HG02973 (cell line): Measurements from ENCODE around the gene SLC66A2.

Experiments
- ATAC-seq: cut with Tn5 transposase; IDR thresholded peaks from one replicate; pipeline ENCODE4 v1.9.1; 2021; ENCODE audit warnings: moderate library complexity; ENCODE audit not compliant: unreplicated experiment

Gene SLC66A2

DNA sequence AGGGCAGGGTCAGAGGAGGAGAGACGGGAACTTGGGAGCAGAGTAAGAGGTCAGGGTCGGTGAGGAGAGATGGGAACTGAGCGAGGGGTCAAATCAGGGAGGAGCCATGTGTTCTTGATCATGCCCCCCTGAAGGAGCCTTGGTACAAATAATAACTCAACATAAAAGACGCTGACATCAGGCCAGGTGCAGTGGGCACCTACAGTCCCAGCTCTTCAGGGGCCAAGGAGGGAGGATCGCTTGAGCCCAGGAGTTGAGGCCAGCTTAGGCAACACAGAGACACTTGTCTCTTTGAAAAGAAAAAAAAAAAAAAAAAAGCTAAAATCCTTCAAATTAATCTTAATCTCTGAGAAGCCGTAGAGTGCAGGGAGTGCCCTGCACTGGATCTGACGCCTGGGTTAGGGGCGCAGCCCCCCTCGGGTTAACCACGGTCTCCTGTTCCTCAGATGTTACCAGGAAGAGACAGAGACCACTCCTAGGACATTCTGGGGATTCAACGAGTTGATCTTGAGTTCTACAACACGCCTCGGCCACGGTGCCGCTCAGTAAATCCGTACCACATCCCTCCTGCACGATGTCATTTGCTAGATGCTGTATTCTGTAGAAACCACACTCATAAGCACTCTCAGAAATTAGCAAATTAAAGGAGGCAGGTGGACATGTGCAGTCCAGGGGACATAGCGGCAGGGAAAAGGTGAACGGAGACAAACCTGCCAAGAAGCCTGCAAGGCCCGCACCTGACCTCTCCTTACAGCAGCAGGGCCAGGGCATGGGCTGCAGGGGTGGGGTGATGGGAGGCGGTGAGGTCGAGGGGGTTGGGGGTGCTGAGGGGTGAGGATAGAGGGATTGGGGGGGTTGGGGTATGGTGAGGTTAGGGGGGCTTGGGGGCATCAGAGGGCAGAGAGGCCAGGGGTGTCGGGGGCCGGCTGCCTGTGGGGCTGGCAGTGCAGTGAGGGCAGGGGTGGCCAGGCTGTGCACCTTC lies 29.2 kb downstream of the SLC66A2 start:
- no peak for ATAC-seq

DNA sequence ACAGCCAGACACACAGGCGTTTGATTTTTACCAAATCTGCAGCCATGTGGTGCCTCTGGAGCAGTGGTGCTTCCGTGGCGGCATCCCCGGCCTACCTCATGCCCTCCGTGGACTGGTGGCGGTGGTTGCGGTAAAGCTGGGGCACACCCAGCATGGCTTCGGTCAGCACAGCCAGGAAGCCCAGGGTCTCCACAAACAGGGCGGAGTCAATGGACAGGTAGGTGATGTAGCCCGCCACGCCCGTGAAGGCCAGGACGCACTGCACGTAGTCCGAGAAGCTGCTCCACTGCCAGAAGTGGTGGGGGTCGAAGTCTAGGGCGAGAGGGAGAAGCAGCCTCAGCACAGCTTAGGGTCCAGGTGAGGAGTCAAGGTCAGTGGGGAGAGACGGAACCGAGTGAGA lies 32.4 kb downstream of the SLC66A2 start:
- ATAC-seq, result no peak

GRCh38 chr18:79918615-79919011 lies 32.8 kb downstream of the SLC66A2 start:
- no peak for ATAC-seq

DNA sequence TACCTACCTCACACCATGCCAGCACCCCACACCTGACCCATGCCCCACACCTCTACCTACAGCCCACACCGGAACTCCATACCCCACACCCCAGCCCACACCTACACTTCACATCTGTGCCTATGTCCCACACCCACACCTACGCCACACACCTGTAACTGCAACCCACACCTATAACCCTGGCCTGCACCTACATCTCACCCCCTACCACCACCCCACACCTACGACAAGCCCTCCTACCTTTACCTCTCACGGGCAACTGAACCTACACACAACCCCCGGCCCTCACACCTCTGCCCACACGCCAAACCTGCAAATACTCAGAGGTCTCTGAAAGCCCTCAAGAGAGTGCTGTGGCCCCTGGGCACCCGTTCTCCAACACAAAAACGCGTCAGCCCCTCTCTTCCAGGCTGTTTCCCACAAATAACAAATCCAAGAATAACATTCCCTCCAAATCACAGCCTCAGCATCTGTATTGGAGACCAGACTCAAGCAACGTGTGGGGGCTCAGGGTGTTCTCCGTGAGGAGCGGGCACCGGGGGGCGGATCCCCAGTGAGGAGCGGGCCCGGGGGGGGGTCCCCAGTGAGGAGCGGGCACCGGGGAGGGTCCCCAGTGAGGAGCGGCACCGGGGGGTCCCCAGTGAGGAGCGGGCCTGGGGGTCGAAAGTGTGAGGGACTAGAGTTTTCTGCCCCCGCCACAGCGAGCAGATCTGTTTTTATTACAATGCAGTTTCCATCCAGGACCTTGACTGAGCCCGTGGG lies 33.4 kb downstream of the SLC66A2 start:
- no peak for ATAC-seq

GRCh38 chr18:79917169-79917852 lies 34.1 kb downstream of the SLC66A2 start:
- ATAC-seq, result no peak

DNA sequence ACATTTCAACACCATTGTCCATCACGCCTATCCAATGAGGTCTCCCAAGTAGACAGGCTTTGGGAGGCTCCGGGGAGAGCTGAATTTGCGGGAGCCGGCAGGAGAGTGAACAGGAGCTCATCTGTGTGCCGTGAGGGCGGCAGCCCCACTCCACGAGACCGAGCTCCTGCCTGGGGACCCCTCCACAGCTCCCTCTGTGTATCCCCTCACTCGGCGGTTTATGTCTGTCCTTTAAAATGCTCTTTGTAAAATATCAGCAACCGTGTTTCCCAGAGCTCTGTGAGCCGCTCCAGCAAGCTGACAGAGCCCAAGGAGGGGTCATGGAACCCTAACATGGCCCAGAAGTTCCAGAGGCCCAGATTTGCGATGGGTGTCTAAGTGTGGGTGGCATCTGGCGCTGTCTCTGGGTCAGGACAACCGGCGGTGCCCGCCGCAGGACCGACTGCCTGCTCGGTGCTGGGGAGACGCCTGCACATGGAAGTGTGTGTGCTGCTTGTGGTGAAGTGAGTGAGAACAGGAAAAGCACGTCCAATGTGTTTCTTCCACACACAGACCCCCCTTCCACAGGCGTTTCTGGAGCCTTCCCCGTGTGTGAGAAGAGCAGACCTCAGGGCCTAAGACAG lies 34.8 kb downstream of the SLC66A2 start:
- ATAC-seq, result no peak

DNA sequence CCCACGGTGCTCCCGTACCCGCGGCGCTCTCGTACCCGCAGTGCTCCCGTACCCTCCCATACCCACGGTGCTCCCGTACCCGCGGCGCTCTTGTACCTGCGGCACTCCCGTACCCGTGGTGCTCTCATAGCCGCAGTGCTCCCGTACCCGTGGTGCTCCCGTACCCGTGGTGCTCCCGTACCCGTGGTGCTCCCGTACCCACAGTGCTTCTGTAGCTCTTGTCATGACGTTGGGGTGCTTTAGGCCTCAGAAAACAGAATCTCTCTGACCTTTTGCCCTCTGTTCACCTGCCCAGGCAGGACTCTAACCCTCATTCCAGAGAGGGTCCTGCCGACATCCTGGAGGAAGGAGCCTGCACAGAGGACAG lies 35.3 kb downstream of the SLC66A2 start:
- no peak for ATAC-seq

- no peak for ATAC-seq
These were observed 36.0 kb downstream of the SLC66A2 start for GRCh38 chr18:79915161-79916127.

- no peak for ATAC-seq
These were observed 36.8 kb downstream of the SLC66A2 start for GRCh38 chr18:79914614-79915160.

- no peak for ATAC-seq
These were observed 38.2 kb downstream of the SLC66A2 start for GRCh38 chr18:79912994-79913831.

GRCh38 chr18:79912409-79912991 lies 39.0 kb downstream of the SLC66A2 start:
- no peak for ATAC-seq

- ATAC-seq, result no peak
These were observed 39.8 kb downstream of the SLC66A2 start for GRCh38 chr18:79911344-79912270.

DNA sequence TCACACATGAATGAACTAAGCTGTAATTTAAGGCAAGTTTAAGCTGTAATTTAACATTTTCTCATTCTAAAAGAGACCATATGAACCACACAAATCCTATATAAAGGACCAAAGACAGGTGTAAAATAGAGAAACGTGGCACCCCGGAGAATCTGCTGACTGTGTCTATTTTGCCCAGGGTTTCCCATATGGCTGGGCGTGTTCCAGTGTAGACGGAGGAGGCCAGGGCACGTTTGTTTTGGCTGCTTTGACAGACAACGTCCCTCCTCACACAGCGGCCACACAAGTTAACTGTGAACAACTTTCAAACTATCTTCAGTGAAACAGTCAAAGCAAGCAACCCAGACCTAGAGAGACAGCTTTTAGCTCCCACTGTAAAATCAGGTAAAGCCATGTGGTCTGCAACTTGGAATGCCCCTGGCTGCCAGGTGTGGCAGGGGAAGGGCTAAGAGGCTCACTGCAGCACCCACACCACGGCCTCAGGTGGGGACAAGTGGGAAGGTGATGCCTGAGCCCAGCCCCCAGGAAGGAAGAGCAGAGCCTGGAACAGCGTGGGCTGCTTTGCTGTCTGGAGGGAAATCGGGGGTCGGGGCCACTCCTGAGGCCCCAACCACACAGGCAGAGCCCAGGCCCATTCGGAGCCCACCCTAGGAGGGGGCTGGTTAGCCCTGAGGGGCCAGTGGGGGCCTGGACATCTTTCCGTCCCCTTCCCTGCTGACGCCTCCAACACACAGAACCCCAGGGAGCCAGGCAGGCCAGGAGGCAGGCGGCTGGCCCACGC lies 40.7 kb downstream of the SLC66A2 start:
- ATAC-seq, result no peak

DNA sequence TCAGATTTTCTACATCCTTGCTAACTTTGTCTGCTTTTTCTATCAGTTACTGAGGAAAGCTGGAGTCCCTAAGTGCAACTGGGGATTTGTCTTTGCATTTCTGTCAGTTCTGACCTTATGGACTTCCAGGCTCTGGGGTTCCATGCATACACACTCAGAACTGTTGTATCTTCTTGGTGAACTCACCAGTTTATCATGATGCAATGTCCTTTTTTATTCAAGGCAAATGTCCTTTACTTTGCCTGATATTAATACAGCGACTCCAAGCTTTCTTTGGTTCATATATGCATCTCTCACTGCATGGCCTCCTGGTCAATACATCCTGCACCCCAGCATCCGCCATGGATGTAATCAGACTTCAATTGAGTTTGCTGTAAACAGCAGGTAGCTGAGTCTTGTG lies 44.7 kb downstream of the SLC66A2 start:
- ATAC-seq, result no peak

DNA sequence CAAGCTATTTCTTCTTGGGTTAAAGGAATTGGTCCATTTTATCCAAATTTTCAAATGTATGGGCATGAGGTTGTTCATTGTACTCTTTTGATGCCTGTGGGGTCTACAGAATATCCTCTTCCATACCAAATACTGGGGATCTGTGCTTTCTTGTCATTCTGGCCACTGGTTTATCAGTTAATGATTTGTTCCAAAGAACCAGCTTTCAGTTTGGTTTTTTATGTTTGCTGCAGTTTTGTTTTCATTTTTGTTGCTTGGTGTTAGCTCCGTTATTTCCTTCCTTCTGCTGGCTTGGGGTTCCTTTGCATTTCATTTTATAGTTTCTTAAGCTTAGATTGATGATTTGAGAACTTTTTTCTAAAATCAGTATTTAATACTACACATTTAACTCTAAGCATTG lies 45.5 kb downstream of the SLC66A2 start:
- ATAC-seq, result no peak

GRCh38 chr18:79905389-79905911 lies 46.0 kb downstream of the SLC66A2 start:
- ATAC-seq, result no peak
